HG02973 (cell line): ENCODE measurements around the gene MTRR.
"Not testable (repeated sequence)": the region's sequence is repeated elsewhere in the genome, so short reads cannot be mapped to it uniquely, and the experiment has no call there.

Source experiments
- ATAC-seq: cut with Tn5 transposase; IDR thresholded peaks from one replicate; pipeline ENCODE4 v1.9.1; 2021; ENCODE audit warnings: moderate library complexity; ENCODE audit not compliant: unreplicated experiment

Gene MTRR

DNA sequence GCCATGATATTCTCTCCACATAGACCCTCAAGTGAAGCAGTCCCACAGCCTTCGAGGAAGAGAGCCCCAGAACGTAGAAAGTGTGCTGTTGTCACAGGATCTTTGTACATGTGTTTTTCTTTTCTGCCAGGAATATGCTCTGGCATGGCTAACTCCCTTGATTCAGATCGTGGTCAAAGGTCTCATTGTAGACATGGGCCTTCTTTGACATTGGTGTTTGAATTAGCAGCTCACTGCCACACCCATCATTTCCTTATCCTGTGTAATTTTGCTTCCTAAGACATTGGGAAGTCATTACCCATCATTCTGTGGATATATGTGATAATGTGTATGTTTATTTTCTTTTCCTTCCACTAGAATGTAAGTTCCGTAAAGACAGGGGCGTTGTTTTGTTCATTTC is 25.5 kb downstream of the MTRR start:
- no peak for ATAC-seq

DNA sequence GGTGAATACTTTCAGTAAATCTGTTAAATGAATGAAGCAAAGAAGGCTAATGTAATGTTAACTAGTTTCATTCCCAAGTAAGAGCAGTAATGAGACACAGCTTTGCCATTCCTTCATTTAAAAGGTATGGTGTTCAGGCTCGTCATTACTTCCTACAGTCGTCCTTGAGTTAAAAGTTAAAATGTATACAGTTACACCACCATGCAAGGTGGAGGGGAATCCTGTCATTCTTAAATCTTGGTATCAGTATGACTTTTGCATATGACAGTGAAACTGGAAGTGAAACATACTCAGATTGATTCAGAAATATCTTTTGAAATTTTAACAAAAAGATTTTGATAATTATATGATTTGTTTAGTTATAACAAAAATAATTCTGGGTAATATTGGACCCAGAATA is 25.9 kb downstream of the MTRR start:
- ATAC-seq: peak; percentile 98

- ATAC-seq: peak; percentile 51
Measured at GRCh38 chr5:7897014-7897600, 28.2 kb downstream of the MTRR start.

GRCh38 chr5:7902201-7902600 is 33.3 kb downstream of the MTRR start:
- ATAC-seq: no peak

DNA sequence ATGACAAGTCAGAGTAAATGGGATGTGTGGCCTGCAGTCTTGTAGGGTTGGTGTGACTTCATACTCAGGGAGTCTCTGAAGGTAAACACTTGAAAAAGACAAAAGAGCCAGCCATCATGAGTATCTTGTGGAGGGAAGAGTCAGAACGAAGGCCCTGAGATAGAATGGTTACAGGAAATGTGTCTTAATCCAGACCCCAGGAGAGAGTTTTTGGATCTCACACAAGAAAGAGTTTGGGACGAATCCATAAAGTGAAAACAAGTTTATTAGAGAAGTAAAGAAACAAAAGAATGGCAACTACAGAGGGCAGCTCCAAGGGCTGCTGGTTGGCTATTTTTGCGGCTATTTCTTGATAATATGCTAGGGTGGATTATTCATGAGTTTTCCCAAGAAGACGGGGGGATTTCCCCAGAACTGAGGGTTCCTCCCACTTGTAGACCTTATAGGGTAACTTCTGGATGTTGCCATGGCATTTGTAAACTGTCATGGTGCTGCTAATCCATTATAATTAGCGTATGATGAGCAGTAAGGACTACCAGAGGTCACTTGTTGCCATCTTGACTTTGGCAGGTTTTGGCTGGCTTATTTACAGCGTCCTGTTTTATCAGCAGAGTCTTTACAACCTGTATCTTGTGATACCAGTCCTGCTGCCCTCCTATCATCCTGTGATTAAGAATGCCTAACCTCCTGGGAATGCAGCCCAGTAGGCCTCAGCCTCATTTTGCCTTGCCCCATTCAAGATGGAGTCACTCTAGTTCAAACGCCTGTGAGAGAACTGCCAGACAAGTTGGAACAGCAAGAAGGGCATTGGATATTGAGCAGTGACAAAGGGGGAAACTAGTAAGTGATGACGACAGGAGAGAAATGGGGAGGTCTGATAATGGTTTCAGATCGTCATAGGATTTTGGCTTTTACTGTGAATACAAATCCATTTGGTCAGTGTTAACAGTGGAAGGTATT is 34.0 kb downstream of the MTRR start:
- no peak for ATAC-seq

GRCh38 chr5:7904170-7904569 is 35.2 kb downstream of the MTRR start:
- no peak for ATAC-seq

DNA sequence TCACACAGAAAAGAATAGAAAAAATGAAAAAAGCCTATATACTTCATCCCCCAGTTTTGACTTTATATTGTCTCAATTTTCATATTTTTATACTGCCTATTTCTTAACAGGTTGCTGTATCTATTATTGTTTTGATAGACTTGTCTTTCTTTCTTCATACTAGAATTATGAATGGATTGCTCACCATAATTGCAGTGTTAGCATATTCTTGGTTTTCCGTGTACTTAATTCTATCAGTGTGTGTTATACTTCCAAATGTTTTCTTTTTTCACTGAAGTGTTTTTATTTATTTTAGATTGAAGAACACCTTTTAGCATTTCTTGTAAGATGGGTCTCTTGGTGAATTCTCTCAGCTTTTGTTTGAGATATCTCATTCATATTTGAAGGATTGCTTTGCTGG is 38.7 kb downstream of the MTRR start:
- ATAC-seq: no peak

- ATAC-seq: no peak
Measured at GRCh38 chr5:7908317-7908716, 39.4 kb downstream of the MTRR start.

GRCh38 chr5:7910738-7911428 is 41.9 kb downstream of the MTRR start:
- no peak for ATAC-seq

DNA sequence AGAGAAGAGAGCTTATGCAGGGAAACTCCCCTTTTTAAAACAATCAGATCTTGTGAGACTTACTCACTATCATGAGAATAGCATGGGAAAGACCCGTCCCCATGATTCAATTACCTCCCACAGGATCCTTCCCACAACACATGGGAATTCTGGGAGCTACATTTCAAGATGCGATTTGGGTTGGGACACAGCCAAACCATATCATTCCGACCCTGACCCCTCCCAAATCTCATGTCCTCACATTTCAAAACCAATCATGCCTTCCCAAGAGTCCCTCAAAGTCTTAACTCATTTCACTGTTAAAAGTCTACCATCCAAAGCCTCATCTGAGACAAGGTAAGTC is 42.5 kb downstream of the MTRR start:
- not testable (repeated sequence) for ATAC-seq

GRCh38 chr5:7916171-7916804 is 47.3 kb downstream of the MTRR start:
- ATAC-seq: no peak

- no peak for ATAC-seq
Measured at GRCh38 chr5:7917130-7918123, 48.5 kb downstream of the MTRR start.

GRCh38 chr5:7925961-7926695 is 57.2 kb downstream of the MTRR start:
- ATAC-seq: no peak

DNA sequence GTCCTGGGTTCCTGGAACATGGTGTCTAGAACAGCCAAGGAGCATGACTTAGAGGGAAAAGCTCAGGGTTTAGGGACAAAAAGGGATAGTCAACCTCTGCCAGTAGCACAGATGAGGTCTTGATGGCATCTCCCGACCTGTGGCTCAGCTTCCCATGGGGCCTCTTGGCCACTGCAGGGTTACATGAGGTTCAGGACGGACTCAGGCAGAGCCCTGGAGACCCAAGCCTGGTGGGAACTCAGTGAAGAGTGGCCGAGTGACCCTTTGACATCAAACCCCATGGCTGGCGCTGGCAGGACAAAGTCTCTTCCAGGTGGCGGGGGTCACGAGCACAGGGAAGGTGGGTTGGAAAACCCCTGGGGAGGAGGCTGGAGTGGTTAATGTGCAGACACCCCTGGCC is 57.8 kb downstream of the MTRR start:
- ATAC-seq: no peak

GRCh38 chr5:7927466-7928375 is 58.8 kb downstream of the MTRR start:
- peak; percentile 81 for ATAC-seq

DNA sequence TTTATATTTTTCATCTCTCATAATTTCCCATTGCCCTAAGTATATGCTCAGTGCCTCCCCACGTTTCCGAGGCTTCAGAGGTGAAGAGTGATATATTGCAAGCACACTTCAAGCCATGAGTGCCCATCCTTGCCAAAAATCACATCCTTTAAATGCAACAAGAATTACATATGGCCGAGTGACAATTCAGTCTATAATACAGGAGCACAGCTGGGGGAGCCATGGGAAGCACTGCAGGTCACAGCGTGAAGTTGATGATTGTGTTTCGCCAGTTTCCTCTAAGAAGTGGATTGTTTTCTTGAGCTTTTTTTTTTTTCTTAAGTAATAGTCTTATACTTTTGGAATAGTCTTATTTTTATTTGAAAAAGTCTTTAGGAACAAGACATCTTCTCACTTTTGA is 61.1 kb downstream of the MTRR start:
- no peak for ATAC-seq

DNA sequence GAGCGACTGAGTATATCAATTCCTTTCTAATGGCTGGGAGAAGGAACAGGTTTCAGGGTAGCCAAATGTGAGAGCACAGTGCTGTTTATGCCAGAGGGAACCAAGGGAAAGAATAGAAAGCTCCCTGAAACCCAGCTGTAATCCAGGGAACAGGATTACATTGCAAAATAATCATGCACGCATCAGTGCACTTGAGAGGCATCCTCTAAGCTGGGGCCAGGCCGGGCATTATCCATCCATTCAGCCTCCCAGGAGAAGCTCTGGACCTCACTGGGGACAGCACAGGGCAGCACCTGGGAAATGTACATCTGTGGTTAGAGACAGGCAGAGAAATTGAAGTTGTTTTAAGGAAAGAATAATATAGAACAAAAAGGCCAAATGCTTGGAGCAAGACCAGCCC is 72.7 kb downstream of the MTRR start:
- ATAC-seq: no peak

DNA sequence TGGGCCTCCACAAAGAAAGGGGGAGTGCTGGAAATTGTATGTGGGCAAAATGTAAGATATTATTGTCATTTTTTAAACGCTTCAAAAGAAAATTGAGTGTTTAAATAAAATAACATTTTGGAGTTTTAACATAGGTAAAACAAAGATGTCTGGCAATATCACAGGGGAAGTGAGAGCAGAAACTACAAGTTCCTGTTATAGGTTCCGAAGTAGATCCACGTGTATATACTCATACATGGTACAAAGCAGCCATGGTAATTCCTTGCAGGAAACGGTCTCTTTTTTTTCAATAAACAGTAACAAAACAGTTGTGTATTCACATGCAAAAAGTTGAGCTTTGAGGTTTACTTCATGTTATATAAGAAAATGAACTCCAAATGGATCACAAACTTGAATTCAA is 78.4 kb downstream of the MTRR start:
- no peak for ATAC-seq
